Vagina (tissue), 2 donors: ENCODE measurements around the gene CSNK2A2. TPM values are rescaled to one million over a fixed set of nuclear protein-coding genes. Genes with fewer than 3 reads are reported as not detected.

Experiments used
- DNase-seq, 2 donors: peaks; one replicate each; pipeline ENCODE4 v3.0.0-alpha.2; 2017; ENCODE audit errors: extremely low spot score in 2 of 2
- H3K27ac ChIP-seq: fragments of 200-600 bp; sonication (generic); one replicate; pipeline ENCODE4 v1.5.1; 2019
- H3K27me3 ChIP-seq: fragments of 200-600 bp; sonication (generic); one replicate; pipeline ENCODE4 v1.5.1; 2019
- H3K36me3 ChIP-seq, 2 donors: fragments of 200-600 bp; sonication (generic); one replicate each; pipeline ENCODE4 v1.5.1; 2017 to 2019
- H3K4me1 ChIP-seq: fragments of 200-600 bp; sonication (generic); one replicate; pipeline ENCODE4 v1.5.1; 2019
- H3K4me3 ChIP-seq, 2 donors: fragments of 200-600 bp; sonication (generic); 1 replicate in 1 of 2; 2 replicates in 1 of 2; pipeline ENCODE4 v1.5.1; 2016 to 2019
- H3K9me3 ChIP-seq: fragments of 200-600 bp; sonication (generic); one replicate; pipeline ENCODE4 v1.5.1; 2019
- POLR2A ChIP-seq, 2 donors: fragments of 450-650 bp; IDR thresholded peaks; one replicate each; pipeline ENCODE4 v1.6.1; 2017; ENCODE audit warnings: antibody characterized with exemption in 2 of 2, mild to moderate bottlenecking in 2 of 2, moderate library complexity in 2 of 2
- POLR2AphosphoS5 ChIP-seq, 2 donors: sonication (generic); formaldehyde crosslinking; IDR thresholded peaks; one replicate each; pipeline ENCODE4 v1.9.0; 2017; ENCODE audit warnings: antibody characterized with exemption in 2 of 2, mild to moderate bottlenecking in 2 of 2, low read depth in 1 of 2; ENCODE audit not compliant: insufficient read depth in 1 of 2
- intact Hi-C: fragments of 100-400 bp; cut with DNase I; formaldehyde crosslinking; loops from one replicate; pipeline ENCODE4 v1.15.1; 2023
- total RNA-seq: library from RNA; depleted of rRNA; stranded (reverse); fragments of >200 nt; gene quantifications from one replicate; pipeline ENCODE4 v1.2.3, GENCODE V29; 2016
- TF ChIP-seq, protein P1 (sequence below), 3 experiments: fragments of 450-650 bp in 2 of 3; fragments of 200-600 bp in 1 of 3; sonication (generic) in 1 of 3; IDR thresholded peaks; one replicate each; pipeline ENCODE4 v1.5.1; 2017 to 2019; ENCODE audit warnings: antibody characterized with exemption in 3 of 3, mild to moderate bottlenecking in 2 of 3, moderate library complexity in 2 of 3

The CSNK2A2 gene
- total RNA-seq, 1 donor from 2014 or later, result 28.5 TPM

DNA sequence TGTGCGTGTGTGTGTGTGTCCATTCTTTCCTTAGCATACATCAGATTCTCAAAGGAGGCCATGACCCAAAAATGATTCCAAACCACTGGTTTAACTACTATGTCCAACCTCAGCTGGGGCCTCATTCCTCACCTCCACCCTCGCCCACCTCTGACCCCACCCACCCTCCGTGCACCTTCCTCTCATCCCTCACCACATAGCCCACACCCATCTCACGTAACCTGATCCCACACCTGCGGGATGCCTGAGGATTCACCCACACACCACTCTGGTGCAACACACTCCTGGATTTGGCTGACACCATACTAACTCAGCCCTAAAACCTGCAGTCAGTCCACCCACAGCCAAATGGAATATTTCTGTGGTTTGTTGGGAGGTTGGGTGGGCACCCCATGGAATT, 3.3 kb upstream of the CSNK2A2 start:
- no peak for DNase-seq
- TF ChIP-seq POLR2AphosphoS5 (IDR thresholded peaks at IDR 0.05; ENCODE audit: insufficient read depth in 1 of 2, low read depth in 1 of 2), result no peak
- no peak for TF ChIP-seq POLR2A (IDR thresholded peaks at IDR 0.05)
- TF ChIP-seq, protein P1, sequence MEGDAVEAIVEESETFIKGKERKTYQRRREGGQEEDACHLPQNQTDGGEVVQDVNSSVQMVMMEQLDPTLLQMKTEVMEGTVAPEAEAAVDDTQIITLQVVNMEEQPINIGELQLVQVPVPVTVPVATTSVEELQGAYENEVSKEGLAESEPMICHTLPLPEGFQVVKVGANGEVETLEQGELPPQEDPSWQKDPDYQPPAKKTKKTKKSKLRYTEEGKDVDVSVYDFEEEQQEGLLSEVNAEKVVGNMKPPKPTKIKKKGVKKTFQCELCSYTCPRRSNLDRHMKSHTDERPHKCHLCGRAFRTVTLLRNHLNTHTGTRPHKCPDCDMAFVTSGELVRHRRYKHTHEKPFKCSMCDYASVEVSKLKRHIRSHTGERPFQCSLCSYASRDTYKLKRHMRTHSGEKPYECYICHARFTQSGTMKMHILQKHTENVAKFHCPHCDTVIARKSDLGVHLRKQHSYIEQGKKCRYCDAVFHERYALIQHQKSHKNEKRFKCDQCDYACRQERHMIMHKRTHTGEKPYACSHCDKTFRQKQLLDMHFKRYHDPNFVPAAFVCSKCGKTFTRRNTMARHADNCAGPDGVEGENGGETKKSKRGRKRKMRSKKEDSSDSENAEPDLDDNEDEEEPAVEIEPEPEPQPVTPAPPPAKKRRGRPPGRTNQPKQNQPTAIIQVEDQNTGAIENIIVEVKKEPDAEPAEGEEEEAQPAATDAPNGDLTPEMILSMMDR (IDR thresholded peaks at IDR 0.05), result no peak
- no peaks in the 10 kb centered on the region for H3K9me3 ChIP-seq
- no peak overlapping the region for H3K27ac ChIP-seq
- intact Hi-C loops, result no loop called here
- H3K4me3 ChIP-seq, result no peak overlapping the region
- H3K36me3 ChIP-seq, result peaks cover 0 to 5% of the 10 kb centered on the region in 2 donors
- peaks cover 12% of the 10 kb centered on the region for H3K4me1 ChIP-seq
- no peaks in the 10 kb centered on the region for H3K27me3 ChIP-seq

DNA sequence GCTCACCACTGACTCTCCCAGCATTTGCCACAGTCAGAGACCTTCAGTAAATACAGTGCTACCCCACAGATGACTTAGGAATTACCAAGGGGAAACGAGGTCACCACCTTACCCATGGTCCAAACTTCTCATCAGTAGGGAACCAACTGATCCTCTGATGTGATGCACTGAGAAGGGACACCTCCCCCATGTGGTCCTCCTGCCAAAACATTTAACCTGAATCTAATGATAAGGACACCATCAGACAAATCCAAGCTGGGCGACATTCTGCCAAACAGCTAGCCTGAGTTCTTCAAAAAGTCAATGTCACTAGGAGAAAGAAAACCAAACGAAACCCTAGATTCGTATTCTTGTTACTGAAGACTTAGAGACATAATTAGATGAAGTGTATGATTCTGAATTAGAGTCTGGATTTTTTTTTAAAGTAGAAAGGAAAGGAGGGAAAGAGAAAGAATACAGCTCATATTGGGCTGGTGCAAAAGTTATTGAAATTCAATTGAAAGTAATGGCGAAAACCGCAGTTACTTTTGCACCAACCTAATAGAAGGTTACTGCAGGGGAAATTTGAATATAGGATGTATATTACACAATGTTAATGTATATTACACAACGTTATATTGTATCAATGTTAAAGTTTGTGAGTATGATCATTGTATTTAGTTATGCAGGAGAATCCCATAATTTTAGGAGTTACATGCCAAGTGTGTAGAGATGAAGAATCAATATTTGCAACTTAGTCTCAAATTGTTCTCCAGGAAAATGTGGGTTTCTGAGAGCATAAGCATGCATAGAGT, 2.3 kb upstream of the CSNK2A2 start:
- TF ChIP-seq POLR2AphosphoS5 (IDR thresholded peaks at IDR 0.05; ENCODE audit: insufficient read depth in 1 of 2, low read depth in 1 of 2) (no peak), POLR2A (IDR thresholded peaks at IDR 0.05) (no peak)
- TF ChIP-seq, protein P1 (IDR thresholded peaks at IDR 0.05), result no peak
- Histone ChIP-seq H3K36me3 (peaks cover 0 to 13% of the 10 kb centered on the region in 2 donors), H3K4me1 (peaks cover 21% of the 10 kb centered on the region), H3K4me3 (no peak overlapping the region), H3K27ac (no peak overlapping the region), H3K9me3 (no peaks in the 10 kb centered on the region), H3K27me3 (no peaks in the 10 kb centered on the region)
- intact Hi-C loops, result no loop called here
- no peak for DNase-seq

DNA sequence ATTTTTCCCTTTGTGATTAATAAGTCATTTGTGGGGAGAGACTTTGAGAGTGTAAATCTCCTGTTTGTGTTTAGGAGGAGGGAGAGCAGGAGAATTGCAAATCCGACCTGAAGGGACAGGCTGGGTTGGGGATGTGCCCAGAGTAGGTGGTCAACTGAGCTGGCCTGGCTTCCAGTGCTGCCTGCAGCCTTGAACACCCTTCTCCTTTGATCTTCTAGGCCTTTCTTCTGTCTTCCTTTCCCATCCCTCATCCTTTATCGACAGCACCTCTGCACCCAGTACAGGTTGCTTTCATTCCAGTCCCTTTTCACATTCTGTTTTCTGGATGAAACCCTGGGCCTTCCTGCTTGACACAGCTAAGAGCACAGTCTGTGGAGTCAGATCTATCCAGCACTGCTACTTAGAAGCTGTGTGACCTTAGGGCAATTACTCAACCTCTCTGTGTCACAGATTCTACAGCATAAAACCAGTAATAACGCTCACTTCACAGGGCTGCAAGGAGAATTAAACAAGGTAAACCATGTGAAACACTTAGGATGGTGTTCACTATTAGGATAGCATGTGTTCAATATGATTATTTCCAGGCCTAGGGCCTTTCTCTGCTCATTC, 1.0 kb upstream of the CSNK2A2 start:
- DNase-seq, result no peak
- Histone ChIP-seq H3K9me3 (no peaks in the 10 kb centered on the region), H3K27ac (no peak overlapping the region), H3K36me3 (peaks cover 0 to 23% of the 10 kb centered on the region in 2 donors), H3K4me1 (peaks cover 31% of the 10 kb centered on the region), H3K4me3 (peak overlapping the region in 1 of 2 donors; percentile 83), H3K27me3 (no peaks in the 10 kb centered on the region)
- intact Hi-C loops, result no loop called here
- no peak for TF ChIP-seq POLR2AphosphoS5 (IDR thresholded peaks at IDR 0.05; ENCODE audit: insufficient read depth in 1 of 2, low read depth in 1 of 2)
- no peak for TF ChIP-seq POLR2A (IDR thresholded peaks at IDR 0.05)
- TF ChIP-seq, protein P1 (IDR thresholded peaks at IDR 0.05), result no peak

DNA sequence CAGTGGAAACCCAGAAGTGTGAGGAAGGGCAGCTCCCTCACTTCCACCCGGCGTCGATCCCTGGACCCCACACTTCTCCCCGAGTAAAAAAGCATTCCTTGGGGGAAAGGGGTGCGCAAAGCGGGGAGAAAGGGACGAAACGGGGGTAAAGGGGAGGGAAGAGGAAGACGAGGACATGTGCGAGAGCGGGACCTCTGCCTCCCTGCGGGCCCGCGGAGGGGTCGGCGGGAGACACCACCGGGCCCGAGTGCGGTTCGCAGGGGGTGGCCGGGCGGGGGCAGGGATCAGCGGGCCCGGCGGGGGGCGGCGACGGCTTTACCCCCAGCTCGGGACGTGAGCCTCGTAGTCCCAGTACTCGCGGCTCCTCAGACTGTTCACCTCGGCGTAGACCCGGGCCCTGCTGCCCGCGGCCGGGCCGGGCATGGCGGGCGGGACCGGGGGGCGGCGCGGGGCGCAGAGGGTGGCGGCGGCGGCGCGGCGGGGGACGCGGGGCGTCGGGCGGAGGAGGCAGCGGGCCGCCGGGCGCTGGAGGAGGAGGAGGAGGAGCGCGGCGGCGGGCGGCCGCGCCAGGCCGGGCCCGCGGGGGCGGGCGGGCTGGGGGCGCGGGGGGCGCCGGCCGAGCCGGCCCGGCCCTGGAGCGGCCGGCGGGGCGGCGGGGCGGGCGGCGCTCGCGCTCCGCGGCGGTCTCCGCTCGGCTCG, 443 bp downstream of the CSNK2A2 start:
- Histone ChIP-seq H3K4me1 (peaks cover 32% of the 10 kb centered on the region), H3K27me3 (no peaks in the 10 kb centered on the region), H3K9me3 (no peaks in the 10 kb centered on the region), H3K27ac (peak overlapping the region; percentile 33), H3K4me3 (peak overlapping the region; percentile 83 to 89), H3K36me3 (peaks cover 0 to 37% of the 10 kb centered on the region in 2 donors)
- DNase-seq, result no peak
- intact Hi-C loops, result no loop called here
- TF ChIP-seq, protein P1 (IDR thresholded peaks at IDR 0.05), result no peak
- TF ChIP-seq POLR2A (IDR thresholded peaks at IDR 0.05) (no peak), POLR2AphosphoS5 (IDR thresholded peaks at IDR 0.05; ENCODE audit: insufficient read depth in 1 of 2, low read depth in 1 of 2) (no peak)
